LNCAP (cell line): ENCODE results near the gene CASP14.

Experiments
- TF ChIP-seq, protein P1 (sequence below): fragments of 450-650 bp; IDR thresholded peaks from 2 replicates; pipeline ENCODE4 v1.5.1; 2017; ENCODE audit warnings: mild to moderate bottlenecking

Gene CASP14

GRCh38 chr19:15045506-15045905, 3.8 kb upstream of the CASP14 start:
- TF ChIP-seq, protein P1, sequence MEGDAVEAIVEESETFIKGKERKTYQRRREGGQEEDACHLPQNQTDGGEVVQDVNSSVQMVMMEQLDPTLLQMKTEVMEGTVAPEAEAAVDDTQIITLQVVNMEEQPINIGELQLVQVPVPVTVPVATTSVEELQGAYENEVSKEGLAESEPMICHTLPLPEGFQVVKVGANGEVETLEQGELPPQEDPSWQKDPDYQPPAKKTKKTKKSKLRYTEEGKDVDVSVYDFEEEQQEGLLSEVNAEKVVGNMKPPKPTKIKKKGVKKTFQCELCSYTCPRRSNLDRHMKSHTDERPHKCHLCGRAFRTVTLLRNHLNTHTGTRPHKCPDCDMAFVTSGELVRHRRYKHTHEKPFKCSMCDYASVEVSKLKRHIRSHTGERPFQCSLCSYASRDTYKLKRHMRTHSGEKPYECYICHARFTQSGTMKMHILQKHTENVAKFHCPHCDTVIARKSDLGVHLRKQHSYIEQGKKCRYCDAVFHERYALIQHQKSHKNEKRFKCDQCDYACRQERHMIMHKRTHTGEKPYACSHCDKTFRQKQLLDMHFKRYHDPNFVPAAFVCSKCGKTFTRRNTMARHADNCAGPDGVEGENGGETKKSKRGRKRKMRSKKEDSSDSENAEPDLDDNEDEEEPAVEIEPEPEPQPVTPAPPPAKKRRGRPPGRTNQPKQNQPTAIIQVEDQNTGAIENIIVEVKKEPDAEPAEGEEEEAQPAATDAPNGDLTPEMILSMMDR = no peak

- TF ChIP-seq, protein P1 = no peak
Measured at GRCh38 chr19:15047680-15048079, 1.6 kb upstream of the CASP14 start.

DNA sequence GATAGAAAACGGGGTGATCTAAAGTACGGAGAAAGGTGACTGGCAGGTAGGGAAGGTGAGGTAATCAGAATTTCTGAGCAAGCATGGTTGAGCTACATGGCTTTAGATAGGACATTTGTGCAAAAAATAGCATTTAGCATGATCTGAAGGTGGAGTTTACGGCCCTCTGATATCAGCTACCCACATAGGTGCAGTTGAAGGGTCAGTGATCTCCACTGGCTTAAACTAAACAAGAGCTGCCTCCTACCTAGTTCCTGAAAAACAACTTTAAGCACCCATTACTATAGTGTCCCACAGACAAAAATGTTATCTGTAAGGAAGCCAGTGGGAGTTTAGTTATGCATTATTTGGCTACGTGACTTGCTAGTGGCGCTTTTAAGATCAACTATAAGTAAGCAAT, 1.2 kb upstream of the CASP14 start:
- TF ChIP-seq, protein P1 = no peak

DNA sequence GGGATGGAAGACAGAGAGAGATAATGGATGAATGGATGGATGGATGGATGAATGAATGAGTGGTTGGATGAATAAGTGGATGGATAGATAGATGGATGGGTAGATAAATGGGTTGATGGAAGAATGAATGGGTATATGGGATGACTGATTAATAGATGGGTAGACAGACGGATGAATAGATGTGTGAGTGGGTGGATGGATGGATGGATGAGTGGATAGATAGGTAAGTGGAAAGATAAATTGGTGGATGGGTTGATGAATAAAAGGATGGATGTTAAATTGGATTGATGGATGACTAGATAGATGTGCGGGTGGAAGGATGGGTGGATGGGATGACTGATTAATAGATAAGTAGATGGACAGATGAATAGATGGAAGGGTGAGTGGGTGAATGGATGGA, 1.4 kb downstream of the CASP14 start:
- TF ChIP-seq, protein P1 = no peak

GRCh38 chr19:15062036-15062435, 12.8 kb downstream of the CASP14 start:
- TF ChIP-seq, protein P1 = no peak

DNA sequence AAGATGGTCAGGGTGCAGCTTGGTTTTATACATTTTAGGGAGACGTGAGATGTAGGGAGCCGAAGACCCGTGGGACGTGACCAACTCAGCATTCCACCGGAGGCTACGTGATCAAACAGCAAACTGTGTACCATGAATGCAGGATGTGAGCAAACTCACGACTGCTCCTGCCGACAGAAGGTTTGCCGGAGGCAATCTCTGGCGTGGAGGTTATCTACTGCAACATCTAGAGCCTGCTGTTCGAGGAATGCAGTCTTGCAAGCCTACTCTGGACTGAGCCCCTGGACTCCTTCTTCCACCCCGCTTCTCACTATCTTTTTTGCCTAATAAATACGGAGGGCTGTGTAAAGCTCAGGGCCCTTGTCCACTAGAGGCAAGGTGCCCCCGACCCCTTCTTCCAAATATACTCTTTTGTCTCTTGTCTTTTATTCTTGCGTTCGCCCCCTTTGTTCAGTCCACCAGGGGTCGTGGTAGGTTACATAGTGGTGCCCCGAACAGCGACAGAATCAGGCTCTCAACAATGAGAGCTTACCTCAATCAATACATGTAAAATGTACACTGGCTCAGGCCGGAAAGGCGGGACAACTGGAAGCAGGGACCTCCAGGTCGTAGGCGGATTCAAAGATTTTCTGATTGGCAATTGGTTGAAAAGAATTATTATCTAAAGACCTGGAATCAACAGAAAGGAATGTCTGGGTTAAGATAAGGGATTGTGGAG, 23.8 kb downstream of the CASP14 start:
- TF ChIP-seq, protein P1 = 0 out of 2 replicates have a peak, but pooled peaks have one; percentile 10

- TF ChIP-seq, protein P1 = no peak
Measured at GRCh38 chr19:15074371-15074770, 25.1 kb downstream of the CASP14 start.

- TF ChIP-seq, protein P1 = no peak
Measured at GRCh38 chr19:15075806-15076205, 26.5 kb downstream of the CASP14 start.
